ENCODE results near the gene MILR1. TPM values are rescaled to one million over a fixed set of nuclear protein-coding genes. Genes with fewer than 3 reads are reported as not detected.

MILR1 gene
- 4.1 and 4.4 TPM in 2 replicates for total RNA-seq

DNA sequence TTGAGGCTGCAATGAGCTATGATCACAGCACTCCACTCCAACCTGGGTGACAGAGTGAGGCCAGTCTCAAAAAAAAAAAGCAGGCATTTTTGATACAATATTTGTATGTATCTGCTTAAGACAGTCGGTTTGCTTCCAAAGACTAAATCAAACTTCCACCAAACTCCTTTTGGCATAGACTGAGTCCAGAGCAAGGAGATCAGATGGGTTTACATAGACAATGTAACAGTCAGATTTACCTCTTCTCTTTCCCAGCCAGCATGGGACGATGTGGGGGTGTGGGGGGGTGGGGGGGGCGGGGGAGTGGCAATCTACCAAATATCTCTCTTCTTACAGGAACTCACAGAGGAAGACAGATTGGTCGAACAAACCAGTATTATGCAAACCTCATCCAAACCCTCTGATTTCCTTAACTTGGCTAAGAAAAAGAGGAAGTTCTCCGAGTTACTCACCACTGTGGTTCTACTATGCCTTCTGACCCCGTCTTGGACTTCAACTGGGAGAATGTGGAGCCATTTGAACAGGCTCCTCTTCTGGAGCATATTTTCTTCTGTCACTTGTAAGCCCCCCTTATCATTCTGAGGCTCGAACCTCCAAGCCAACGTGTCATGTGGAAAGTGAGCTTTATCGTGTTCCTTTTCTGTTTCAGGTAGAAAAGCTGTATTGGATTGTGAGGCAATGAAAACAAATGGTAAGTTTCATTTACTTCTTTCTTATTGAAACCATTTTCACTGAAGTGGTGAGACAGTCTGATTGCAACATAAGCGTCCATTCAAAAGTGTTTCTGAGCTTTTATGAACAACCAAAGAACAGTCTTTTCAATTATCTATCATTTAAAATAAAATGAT lies at the start of gene MILR1:
Gene MILR1 (plus strand): TSS at position 451 of the 848 bp plus-strand sequence. CDS start 54 bp downstream, at position 505.

GRCh38 chr17:64496786-64497564 lies 48.1 kb downstream of the MILR1 start, which contains the start of gene POLG2:
TSS of gene POLG2 (minus strand) at chr17:64497054. CDS start at chr17:64496968, 86 bp downstream.

GRCh38 chr17:64506201-64506575 lies 57.3 kb downstream of the MILR1 start, which contains the start of gene DDX5:
TSS of gene DDX5 (minus strand) at chr17:64506289. CDS start at chr17:64506119, 170 bp downstream.

DNA sequence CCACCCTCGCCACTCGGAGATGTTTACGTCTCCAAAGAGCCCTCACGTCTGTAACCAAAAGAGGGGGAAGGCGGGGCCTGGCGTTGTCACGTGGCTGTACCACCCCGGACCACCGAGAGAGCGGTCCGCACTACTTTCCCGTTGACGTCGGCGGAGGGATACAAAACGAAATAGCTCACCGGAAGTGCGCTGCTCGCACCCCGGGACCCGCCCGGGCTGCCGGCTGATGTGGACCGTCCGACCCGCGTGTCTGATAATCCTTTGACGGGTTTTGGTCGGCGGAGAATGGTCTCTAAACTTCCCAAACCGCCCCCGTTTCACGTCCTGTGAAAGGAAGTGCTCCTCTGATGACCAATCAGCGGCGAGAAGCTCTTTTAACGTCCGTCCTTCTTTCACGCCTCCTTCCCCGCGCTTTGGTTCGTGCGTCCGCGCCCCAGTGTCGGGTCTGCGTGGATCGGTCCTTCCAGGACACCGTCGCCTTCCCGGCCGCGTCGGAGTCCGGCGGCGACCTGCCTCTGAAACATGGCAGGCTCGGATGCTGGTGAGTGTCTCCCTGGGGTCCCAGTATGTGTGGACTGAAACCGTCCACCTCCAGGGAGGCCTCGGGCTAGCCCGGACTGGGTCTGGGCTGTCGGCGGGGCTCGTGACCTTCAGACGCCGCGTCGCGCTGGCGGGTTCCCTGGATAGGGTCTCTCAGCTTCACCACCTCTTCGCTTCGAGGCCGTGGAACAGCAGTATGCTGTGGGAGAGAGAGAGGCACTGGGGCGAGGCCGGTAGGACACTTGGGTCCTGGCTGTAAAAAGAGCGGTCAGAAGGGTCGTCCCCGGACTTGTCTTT lies 57.9 kb downstream of the MILR1 start, which contains the start of gene CEP95:
Gene CEP95 (plus strand): TSS at position 402 of the 837 bp plus-strand sequence. CDS start 121 bp downstream, at position 523.

Small RNA genes lying within 50 kb of the gene (small RNA-seq; reads per million reads assigned to genes)
- gene ATP5MFP4 = not detected
- not detected for gene MIR1273E

Other genes starting within 250 kb of the MILR1 start
- gene TEX2, start 185.9 kb upstream of the MILR1 start, total RNA-seq = 18.3 and 21.4 TPM in 2 replicates
- 0.13 and 2.2 TPM in 2 replicates for gene PECAM1, start 58.3 kb upstream of the MILR1 start, total RNA-seq
- gene POLG2, start 47.9 kb downstream of the MILR1 start, total RNA-seq = 7.4 and 9.0 TPM in 2 replicates
- 311 and 527 TPM in 2 replicates for gene DDX5, start 57.2 kb downstream of the MILR1 start, total RNA-seq
- 34.2 and 36.8 TPM in 2 replicates for gene CEP95, start 57.9 kb downstream of the MILR1 start, total RNA-seq
- 62.5 and 82.3 TPM in 2 replicates for gene SMURF2, start 213.2 kb downstream of the MILR1 start, total RNA-seq